HCT116 (cell line): Measurements from ENCODE around the gene NOP53. TPM values are rescaled to one million over a fixed set of nuclear protein-coding genes. Genes with fewer than 3 reads are reported as not detected.

Experiments
- ATAC-seq: fragments of 200-7000 bp; cut with Tn5 transposase; 2 replicates; pipeline ENCODE4 v1.9.1; 2020; ENCODE audit warnings: mild to moderate bottlenecking, moderate library complexity
- BruUV-seq: library from RNA; stranded (reverse); fragments of 400-500 nt; replicated peaks from 2 replicates; lab custom pipeline; 2021; lab: Mats Ljungman, UMichigan
- CTCF ChIA-PET: fragments of 300-600 bp; sonication (Branson Sonifier 250); formaldehyde crosslinking; loops from one replicate; lab custom pipeline; 2021; ENCODE audit warnings: antibody characterized with exemption; lab: Charles Lee
- POLR2A ChIA-PET: fragments of 300-600, 350-600 bp; sonication (Branson Sonifier 250); formaldehyde crosslinking; loops from one replicate; lab custom pipeline; 2021; ENCODE audit warnings: antibody characterized with exemption; lab: Charles Lee
- RAD21 ChIA-PET, 2 experiments: fragments of 300-600 bp; sonication (Branson Sonifier 250); formaldehyde crosslinking; loops; one replicate each; lab custom pipeline; 2023; ENCODE audit warnings: low total read pairs in 2 of 2; ENCODE audit not compliant: uncharacterized antibody in 2 of 2, unreplicated experiment in 2 of 2, low non-redundant PET in 1 of 2; lab: Charles Lee
- DNase-seq: peaks from one replicate; pipeline ENCODE4 v3.0.0-alpha.2; 2010; ENCODE audit warnings: low read depth, low spot score
- H2AFZ ChIP-seq: fragments of 200-600 bp; shearing (Covaris generic), sonication (generic); 2 replicates; pipeline ENCODE4 v1.6.1; 2017; ENCODE audit warnings: low read depth, mixed run types, mixed read lengths, antibody characterized with exemption, low read length; ENCODE audit not compliant: poor library complexity, severe bottlenecking
- H3K27ac ChIP-seq: 2 replicates; pipeline ENCODE4 v1.5.1; 2012; ENCODE audit warnings: low read depth, low read length
- H3K27me3 ChIP-seq: fragments of 200-600 bp; sonication (generic); 2 replicates; pipeline ENCODE4 v1.6.1; 2016; ENCODE audit warnings: mixed run types, low read length, mixed read lengths; ENCODE audit not compliant: insufficient read depth
- H3K36me3 ChIP-seq, 2 experiments: fragments of 200-500 bp in 1 of 2; fragments of 200-600 bp in 1 of 2; sonication (Bioruptor generic) in 1 of 2; sonication (generic) in 1 of 2; 2 replicates each; pipeline versions ENCODE4 v1.5.1 to v1.6.1; 2014 to 2016; ENCODE audit warnings: low read length in 2 of 2, inconsistent platforms in 1 of 2, mixed read lengths in 1 of 2, mixed run types in 1 of 2; ENCODE audit not compliant: insufficient read depth in 2 of 2, control insufficient read depth in 1 of 2
- H3K4me1 ChIP-seq, 2 experiments: fragments of 200-600 bp in 1 of 2; sonication (generic) in 1 of 2; 2 replicates each; pipeline versions ENCODE4 v1.5.1 to v1.6.1; 2012 to 2017; ENCODE audit warnings: low read length in 2 of 2, inconsistent platforms in 1 of 2, mild to moderate bottlenecking in 1 of 2, mixed read lengths in 1 of 2, mixed run types in 1 of 2, moderate library complexity in 1 of 2; ENCODE audit not compliant: insufficient read depth in 2 of 2, control insufficient read depth in 1 of 2
- H3K4me2 ChIP-seq: fragments of 200-600 bp; sonication (generic); 2 replicates; pipeline ENCODE4 v1.6.1; 2017; ENCODE audit warnings: mixed run types, low read length, mixed read lengths
- H3K4me3 ChIP-seq, 2 experiments: fragments of 200-600 bp in 1 of 2; sonication (generic) in 1 of 2; replicated peaks in 1 of 2; 2 replicates each; pipeline ENCODE4 v1.5.1; 2011 to 2016; ENCODE audit warnings: low read length in 2 of 2, control low read depth in 1 of 2, low read depth in 1 of 2, mild to moderate bottlenecking in 1 of 2, mixed read lengths in 1 of 2, mixed run types in 1 of 2
- H3K79me2 ChIP-seq: fragments of 200-600 bp; sonication (generic); 2 replicates; pipeline ENCODE4 v1.6.1; 2017; ENCODE audit warnings: mild to moderate bottlenecking, mixed run types, low read length, moderate library complexity, mixed read lengths; ENCODE audit not compliant: insufficient read depth
- H3K9ac ChIP-seq: fragments of 200-600 bp; sonication (generic); 2 replicates; pipeline ENCODE4 v1.6.1; 2016; ENCODE audit warnings: low read length, mixed read lengths
- H3K9me2 ChIP-seq: fragments of 200-600 bp; sonication (generic), shearing (Covaris generic); 2 replicates; pipeline ENCODE4 v1.6.1; 2017; ENCODE audit warnings: mixed run types, mild to moderate bottlenecking, moderate library complexity; ENCODE audit not compliant: insufficient read depth
- H3K9me3 ChIP-seq, 2 experiments: fragments of 200-500 bp in 1 of 2; fragments of 200-600 bp in 1 of 2; sonication (Bioruptor generic) in 1 of 2; sonication (generic) in 1 of 2; 2 replicates each; pipeline ENCODE4 v1.6.1; 2014 to 2017; ENCODE audit warnings: low read length in 2 of 2, mixed read lengths in 2 of 2, inconsistent platforms in 1 of 2, low read depth in 1 of 2, mild to moderate bottlenecking in 1 of 2, mixed run types in 1 of 2, moderate library complexity in 1 of 2; ENCODE audit not compliant: control insufficient read depth in 1 of 2, insufficient read depth in 1 of 2
- H4K20me1 ChIP-seq: fragments of 200-600 bp; sonication (generic), shearing (Covaris generic); 2 replicates; pipeline ENCODE4 v1.6.1; 2017; ENCODE audit warnings: mixed run types, mild to moderate bottlenecking, moderate library complexity; ENCODE audit not compliant: insufficient read depth
- CBX3 ChIP-seq: IDR thresholded peaks from 2 replicates; pipeline ENCODE4 v1.6.1; 2012; ENCODE audit warnings: low read depth
- EGR1 ChIP-seq: IDR thresholded peaks from 2 replicates; pipeline ENCODE4 v1.6.1; 2012; ENCODE audit warnings: low read depth
- EZH2 ChIP-seq: fragments of 200-600 bp; sonication (generic); IDR thresholded peaks from 2 replicates; pipeline ENCODE4 v1.6.1; 2017; ENCODE audit warnings: antibody characterized with exemption, mixed run types
- EZH2phosphoT487 ChIP-seq: fragments of 200-600 bp; IDR thresholded peaks from 2 replicates; pipeline ENCODE4 v1.6.1; 2018; ENCODE audit warnings: antibody characterized with exemption, borderline replicate concordance
- FOSL1 ChIP-seq: IDR thresholded peaks from 2 replicates; pipeline ENCODE4 v1.6.1; 2012; ENCODE audit warnings: low read depth
- POLR2A ChIP-seq: IDR thresholded peaks from 2 replicates; pipeline ENCODE4 v1.7.0; 2011; ENCODE audit warnings: borderline replicate concordance; ENCODE audit not compliant: insufficient read depth, insufficient read length; ENCODE audit errors: extremely low read depth
- POLR2AphosphoS5 ChIP-seq: IDR thresholded peaks from 2 replicates; pipeline ENCODE4 v1.6.1; 2011; ENCODE audit warnings: mild to moderate bottlenecking, low read depth, low read length, moderate library complexity
- SP1 ChIP-seq: IDR thresholded peaks from 2 replicates; pipeline ENCODE4 v1.6.1; 2012; ENCODE audit warnings: low read depth
- TCF7L2 ChIP-seq: IDR thresholded peaks from 2 replicates; pipeline ENCODE4 v1.7.0; 2011; ENCODE audit warnings: borderline replicate concordance, inconsistent platforms; ENCODE audit not compliant: insufficient read depth, insufficient read length; ENCODE audit errors: extremely low read depth
- YY1 ChIP-seq: IDR thresholded peaks from 2 replicates; pipeline ENCODE4 v1.6.1; 2011; ENCODE audit warnings: low read length, low read depth, moderate library complexity, mild to moderate bottlenecking; ENCODE audit not compliant: insufficient replicate concordance; ENCODE audit errors: extremely low read depth
- ZFX ChIP-seq: fragments of 450-650 bp; IDR thresholded peaks from 2 replicates; pipeline ENCODE4 v1.6.1; 2017
- intact Hi-C: fragments of 100-400 bp; cut with micrococcal nuclease; formaldehyde crosslinking; loops from 2 replicates; pipeline ENCODE4 v1.10.0; 2022
- total RNA-seq: library from RNA; stranded (reverse); gene quantifications from one replicate; pipeline ENCODE4 v1.2.1, GENCODE V29; 2021; ENCODE audit not compliant: unreplicated experiment
- TF ChIP-seq, protein P1 (sequence below): IDR thresholded peaks from 2 replicates; pipeline ENCODE4 v1.6.1; 2012; ENCODE audit warnings: low read depth
- TF ChIP-seq, protein P2 (sequence below): IDR thresholded peaks from 2 replicates; pipeline ENCODE4 v1.6.1; 2011; ENCODE audit warnings: mild to moderate bottlenecking, low read length, moderate library complexity; ENCODE audit not compliant: insufficient replicate concordance; ENCODE audit errors: extremely low read depth

The NOP53 gene
- total RNA-seq, 1 experiment from 2014 or later, result 322 TPM

DNA sequence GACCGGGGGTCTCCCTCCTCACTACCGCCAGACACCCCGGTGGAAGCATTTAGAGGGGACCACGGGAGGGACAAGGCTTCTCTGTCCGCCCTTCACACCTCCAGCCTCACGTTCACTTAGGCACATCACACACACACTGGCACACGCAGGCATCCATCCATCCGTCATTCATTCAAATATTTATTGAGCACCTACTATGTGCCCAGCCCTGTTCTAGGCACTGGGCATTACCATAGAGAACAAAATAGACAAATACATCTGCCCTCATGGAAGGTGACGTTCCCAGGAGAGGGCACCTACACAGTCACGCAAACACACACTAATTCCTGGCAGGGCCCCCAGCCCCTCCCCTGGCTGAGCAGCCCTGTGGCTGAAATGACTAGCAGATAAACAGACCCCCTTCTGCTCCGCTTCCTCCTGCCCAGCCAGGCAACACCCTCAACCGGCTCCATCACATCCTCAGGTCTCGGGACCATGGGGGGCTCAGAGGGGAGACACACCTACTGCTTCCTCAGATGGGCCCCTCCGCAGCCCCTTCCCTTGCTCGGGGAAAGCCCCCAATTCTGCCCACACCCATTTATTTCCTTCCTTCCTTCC, 3.7 kb upstream of the NOP53 start:
- no peak overlapping the region for H3K4me3 ChIP-seq
- H3K36me3 ChIP-seq, result peaks cover 8 to 15% of the 10 kb centered on the region in 2 experiments; a peak in 3 of 4 replicates
- H3K27me3 ChIP-seq, result no peaks in the 10 kb centered on the region
- CTCF ChIA-PET, result interaction anchor here (2.8 to 4.0 kb wide), 2 partner anchors 29 kb away, joined by 10 to 68 read pairs; partner anchors contain the start of gene EHD2
- no peak overlapping the region for H3K4me2 ChIP-seq
- no TSS peak for BruUV-seq
- peak overlapping the region; percentile 85; the same call in 1 of the 2 replicates for H3K27ac ChIP-seq
- peaks cover 23 to 38% of the 10 kb centered on the region in 2 experiments for H3K4me1 ChIP-seq
- H4K20me1 ChIP-seq, result no peaks in the 10 kb centered on the region
- intact Hi-C loops, result loop anchor here (2.0 kb wide), 1 partner anchor 13 kb away; no protein-coding TSS in a partner anchor
- no peak overlapping the region for H2AFZ ChIP-seq
- H3K9me2 ChIP-seq, result no peaks in the 10 kb centered on the region
- H3K9me3 ChIP-seq, result no peaks in the 10 kb centered on the region
- DNase-seq (no peak), ATAC-seq (no peak)
- H3K9ac ChIP-seq, result 0 out of 2 replicates have a peak overlapping the region, but pooled peaks have one; percentile 88
- POLR2A ChIA-PET, result interaction anchor here (5.2 kb wide), 1 partner anchor 29 kb away, joined by 32 read pairs; the partner anchor contains the start of gene EHD2
- TF ChIP-seq SP1, result no peak
- no peak for TF ChIP-seq EZH2phosphoT487
- TF ChIP-seq POLR2AphosphoS5, result no peak
- TF ChIP-seq FOSL1, result no peak
- no peak for TF ChIP-seq EZH2
- peaks cover 12% of the 10 kb centered on the region for H3K79me2 ChIP-seq
- RAD21 ChIA-PET, result no interaction called here

DNA sequence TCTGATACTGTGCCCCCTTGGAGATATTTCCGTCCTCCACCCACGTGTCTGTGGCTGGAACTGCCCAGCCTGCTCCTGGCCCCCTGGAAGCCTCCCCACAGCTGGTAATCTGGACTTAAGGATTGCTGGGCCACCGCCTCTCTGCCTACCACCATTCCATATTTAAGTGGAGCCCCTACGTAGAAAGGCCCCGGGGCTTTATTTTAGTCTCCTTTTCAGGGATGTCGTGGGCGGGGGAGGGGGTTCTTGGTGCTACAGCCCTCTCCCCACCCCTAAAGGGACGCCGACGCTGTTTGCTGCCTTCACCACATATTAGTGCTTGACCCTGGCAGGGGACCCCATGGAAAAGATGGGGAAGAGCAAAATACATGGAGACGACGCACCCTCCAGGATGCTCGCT, 2.7 kb upstream of the NOP53 start:
- H3K36me3 ChIP-seq, result peaks cover 12 to 22% of the 10 kb centered on the region in 2 experiments; a peak in 3 of 4 replicates
- H3K9me2 ChIP-seq, result no peaks in the 10 kb centered on the region
- peak overlapping the region; percentile 71 for H3K4me2 ChIP-seq
- H3K79me2 ChIP-seq, result peaks cover 22% of the 10 kb centered on the region
- H3K4me3 ChIP-seq, result peak overlapping the region in 1 of 2 experiments; percentile 74; a peak in 2 of 4 replicates
- DNase-seq (no peak), ATAC-seq (no peak)
- ChIA-PET CTCF (interaction anchor here (0.7 to 4.0 kb wide), 4 partner anchors 30 to 314 kb away, joined by 3 to 68 read pairs (median 4); partner anchors contain the start of gene EHD2), POLR2A (interaction anchor here (1.2 to 5.2 kb wide), 2 partner anchors 20 to 30 kb away, joined by 5 to 32 read pairs; partner anchors contain the start of gene EHD2), RAD21 (interaction anchor here (0.7 to 0.9 kb wide), 2 partner anchors 21 to 30 kb away, joined by 3 read pairs; partner anchors contain the start of gene EHD2 (in 1 of the 2))
- H3K9ac ChIP-seq, result peak overlapping the region; percentile 88
- H3K27me3 ChIP-seq, result no peaks in the 10 kb centered on the region
- peak overlapping the region; percentile 85 for H3K27ac ChIP-seq
- H4K20me1 ChIP-seq, result no peaks in the 10 kb centered on the region
- H3K9me3 ChIP-seq, result no peaks in the 10 kb centered on the region
- intact Hi-C loops, result loop anchor here (1.0 to 2.0 kb wide), 2 partner anchors 14 to 29 kb away; partner anchors contain the start of gene EHD2
- no TSS peak for BruUV-seq
- H2AFZ ChIP-seq, result no peak overlapping the region
- H3K4me1 ChIP-seq, result peaks cover 25 to 43% of the 10 kb centered on the region in 2 experiments
- TF ChIP-seq CBX3, result no peak
- TF ChIP-seq EGR1, result no peak
- TF ChIP-seq ZFX, result no peak
- TF ChIP-seq, protein P1, sequence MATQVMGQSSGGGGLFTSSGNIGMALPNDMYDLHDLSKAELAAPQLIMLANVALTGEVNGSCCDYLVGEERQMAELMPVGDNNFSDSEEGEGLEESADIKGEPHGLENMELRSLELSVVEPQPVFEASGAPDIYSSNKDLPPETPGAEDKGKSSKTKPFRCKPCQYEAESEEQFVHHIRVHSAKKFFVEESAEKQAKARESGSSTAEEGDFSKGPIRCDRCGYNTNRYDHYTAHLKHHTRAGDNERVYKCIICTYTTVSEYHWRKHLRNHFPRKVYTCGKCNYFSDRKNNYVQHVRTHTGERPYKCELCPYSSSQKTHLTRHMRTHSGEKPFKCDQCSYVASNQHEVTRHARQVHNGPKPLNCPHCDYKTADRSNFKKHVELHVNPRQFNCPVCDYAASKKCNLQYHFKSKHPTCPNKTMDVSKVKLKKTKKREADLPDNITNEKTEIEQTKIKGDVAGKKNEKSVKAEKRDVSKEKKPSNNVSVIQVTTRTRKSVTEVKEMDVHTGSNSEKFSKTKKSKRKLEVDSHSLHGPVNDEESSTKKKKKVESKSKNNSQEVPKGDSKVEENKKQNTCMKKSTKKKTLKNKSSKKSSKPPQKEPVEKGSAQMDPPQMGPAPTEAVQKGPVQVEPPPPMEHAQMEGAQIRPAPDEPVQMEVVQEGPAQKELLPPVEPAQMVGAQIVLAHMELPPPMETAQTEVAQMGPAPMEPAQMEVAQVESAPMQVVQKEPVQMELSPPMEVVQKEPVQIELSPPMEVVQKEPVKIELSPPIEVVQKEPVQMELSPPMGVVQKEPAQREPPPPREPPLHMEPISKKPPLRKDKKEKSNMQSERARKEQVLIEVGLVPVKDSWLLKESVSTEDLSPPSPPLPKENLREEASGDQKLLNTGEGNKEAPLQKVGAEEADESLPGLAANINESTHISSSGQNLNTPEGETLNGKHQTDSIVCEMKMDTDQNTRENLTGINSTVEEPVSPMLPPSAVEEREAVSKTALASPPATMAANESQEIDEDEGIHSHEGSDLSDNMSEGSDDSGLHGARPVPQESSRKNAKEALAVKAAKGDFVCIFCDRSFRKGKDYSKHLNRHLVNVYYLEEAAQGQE, result no peak
- TF ChIP-seq, protein P2, sequence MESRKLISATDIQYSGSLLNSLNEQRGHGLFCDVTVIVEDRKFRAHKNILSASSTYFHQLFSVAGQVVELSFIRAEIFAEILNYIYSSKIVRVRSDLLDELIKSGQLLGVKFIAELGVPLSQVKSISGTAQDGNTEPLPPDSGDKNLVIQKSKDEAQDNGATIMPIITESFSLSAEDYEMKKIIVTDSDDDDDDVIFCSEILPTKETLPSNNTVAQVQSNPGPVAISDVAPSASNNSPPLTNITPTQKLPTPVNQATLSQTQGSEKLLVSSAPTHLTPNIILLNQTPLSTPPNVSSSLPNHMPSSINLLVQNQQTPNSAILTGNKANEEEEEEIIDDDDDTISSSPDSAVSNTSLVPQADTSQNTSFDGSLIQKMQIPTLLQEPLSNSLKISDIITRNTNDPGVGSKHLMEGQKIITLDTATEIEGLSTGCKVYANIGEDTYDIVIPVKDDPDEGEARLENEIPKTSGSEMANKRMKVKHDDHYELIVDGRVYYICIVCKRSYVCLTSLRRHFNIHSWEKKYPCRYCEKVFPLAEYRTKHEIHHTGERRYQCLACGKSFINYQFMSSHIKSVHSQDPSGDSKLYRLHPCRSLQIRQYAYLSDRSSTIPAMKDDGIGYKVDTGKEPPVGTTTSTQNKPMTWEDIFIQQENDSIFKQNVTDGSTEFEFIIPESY, result no peak
- TF ChIP-seq POLR2A, result no peak
- TF ChIP-seq TCF7L2, result no peak
- TF ChIP-seq YY1, result no peak
